NOMO-1 treated with dmso at 0.1 percent for 144 hours (cell line): ENCODE measurements around the gene LHPP.
"Not testable (repeated sequence)": the region's sequence is repeated elsewhere in the genome, so short reads cannot be mapped to it uniquely, and the experiment has no call there.

Experiments used
- DNase-seq: peaks from one replicate; lab custom pipeline; 2025; ENCODE audit not compliant: unreplicated experiment; lab: John Stamatoyannopoulos, UW

Gene LHPP

DNA sequence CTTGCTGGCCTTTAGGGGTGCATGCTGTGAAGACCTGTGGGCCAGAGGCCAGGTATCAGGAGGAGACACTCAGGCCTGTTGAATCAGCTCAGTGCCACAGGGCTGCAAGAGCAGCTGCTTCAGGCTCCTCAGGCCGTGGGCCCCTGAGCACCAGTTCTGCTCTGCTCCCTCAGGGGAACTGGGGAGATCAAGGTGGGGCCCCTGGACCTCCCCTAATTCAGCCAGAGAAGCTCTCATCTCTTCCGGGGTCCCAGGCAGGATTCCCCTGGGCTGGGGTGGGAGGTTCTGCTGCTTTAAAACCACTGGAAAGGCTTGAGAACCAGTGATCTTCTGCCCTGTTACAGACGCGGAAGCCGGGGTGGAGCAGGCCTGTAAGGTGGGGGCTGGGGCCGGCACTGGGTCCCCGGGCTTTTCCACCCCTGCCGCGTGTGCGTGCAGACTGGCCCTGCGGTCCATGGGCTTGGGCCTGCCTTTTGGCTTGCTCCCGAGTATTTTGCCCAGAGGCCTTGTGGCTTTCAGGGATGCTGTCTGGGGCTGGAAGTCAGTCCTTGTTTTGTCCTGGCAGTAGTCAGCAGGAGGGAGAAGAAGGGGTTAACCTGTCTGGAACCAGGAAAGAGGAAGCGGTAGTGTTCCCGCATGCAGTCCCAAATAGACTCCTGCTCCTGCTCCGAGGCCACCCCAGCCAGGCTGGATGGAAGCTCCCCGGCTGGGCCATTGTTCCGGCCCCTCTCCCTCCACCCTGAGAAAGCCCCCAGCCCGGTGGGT, 74.3 kb downstream of the LHPP start:
- DNase-seq: peak; percentile 15

DNA sequence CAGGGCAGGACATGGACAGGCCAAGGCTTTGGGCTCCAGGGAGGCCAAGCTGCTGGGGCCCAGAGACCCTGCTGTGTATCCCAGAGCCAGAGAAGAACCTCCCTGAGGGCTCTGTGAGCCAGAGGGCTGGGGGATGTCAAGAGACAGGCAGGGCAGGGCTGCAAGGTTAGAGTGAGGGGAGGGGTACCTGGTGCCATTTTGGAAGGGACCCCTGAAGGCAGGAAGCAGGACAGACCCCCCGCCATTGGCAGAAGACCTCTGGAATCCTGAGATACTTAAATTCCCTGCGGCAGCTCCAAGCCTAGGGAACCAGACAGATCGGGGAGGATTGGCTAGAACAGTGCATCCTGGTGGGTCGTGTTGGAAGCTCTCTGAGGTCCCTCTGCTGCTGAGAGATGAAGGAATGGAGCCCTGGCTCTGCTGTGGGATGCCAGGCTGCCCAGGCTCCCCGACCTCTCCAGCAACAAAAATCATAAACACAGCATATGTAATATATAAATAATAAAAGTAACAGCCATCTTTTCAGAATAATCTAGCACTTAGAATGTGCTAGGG, 75.0 kb downstream of the LHPP start:
- DNase-seq: no peak

DNA sequence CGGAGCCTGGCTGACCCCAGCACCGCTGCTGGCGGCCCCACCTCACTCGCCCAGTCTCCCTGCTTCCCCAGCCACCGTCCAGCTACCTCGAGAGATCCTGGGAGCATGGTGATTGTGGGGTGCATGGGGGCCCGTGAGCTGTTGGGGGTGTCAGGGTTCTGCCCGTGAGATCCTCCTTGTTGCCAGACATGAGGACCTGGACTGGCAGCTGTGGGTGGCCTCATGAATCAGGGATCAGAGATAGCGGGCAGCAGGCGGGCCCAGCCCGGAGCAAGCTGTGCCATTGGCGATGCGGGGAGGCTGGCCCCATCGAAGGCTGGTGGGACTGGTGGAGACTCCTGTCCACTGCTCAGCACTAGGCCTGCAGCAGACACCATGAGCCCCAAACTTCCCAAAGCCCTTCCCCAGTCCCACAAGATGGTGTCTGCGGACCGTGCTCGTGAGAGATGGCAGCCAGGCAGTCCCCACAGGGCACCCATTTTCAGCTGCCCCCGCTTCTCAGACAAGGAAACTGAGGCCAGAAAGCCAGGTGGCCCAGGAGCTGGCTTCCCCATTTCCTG, 75.6 kb downstream of the LHPP start:
- DNase-seq: no peak

DNA sequence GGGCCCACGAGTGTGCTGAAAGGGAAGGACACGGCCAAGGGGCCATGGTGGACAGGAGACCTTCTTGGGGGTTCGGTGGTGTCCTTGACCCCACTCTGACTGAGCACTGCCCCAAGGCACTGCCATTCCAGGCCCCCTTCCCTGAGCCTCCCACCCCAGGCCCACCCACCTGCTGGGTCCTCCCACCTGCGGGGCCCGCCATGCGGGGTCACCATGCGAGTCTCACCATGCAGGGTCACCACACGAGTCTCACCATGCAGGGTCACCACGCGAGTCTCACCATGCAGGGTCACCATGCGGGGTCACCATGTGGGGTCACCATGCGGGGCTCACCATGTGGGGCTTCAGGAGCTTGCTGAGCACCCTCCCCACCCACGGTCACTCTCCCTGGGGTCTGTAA, 76.3 kb downstream of the LHPP start:
- no peak for DNase-seq

DNA sequence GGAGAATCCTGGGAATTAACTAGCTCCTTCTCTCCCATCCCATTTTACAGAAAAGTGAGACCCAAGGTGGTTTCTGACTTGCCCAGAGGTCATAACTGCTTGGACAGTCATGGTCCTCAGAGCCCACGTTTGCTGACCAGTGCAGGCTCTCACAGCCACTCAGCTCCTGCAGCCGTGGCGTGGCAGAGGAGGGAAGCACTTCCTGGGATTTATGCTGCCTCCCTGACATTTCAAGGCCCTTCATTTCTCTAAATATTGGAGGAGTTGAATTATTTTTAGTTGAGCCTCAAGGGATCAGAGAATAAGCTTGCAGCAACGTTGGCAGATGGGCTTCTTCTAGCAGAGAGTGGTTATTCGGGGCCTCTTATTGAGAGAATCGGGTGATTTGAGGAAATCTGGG, 77.1 kb downstream of the LHPP start:
- no peak for DNase-seq

DNA sequence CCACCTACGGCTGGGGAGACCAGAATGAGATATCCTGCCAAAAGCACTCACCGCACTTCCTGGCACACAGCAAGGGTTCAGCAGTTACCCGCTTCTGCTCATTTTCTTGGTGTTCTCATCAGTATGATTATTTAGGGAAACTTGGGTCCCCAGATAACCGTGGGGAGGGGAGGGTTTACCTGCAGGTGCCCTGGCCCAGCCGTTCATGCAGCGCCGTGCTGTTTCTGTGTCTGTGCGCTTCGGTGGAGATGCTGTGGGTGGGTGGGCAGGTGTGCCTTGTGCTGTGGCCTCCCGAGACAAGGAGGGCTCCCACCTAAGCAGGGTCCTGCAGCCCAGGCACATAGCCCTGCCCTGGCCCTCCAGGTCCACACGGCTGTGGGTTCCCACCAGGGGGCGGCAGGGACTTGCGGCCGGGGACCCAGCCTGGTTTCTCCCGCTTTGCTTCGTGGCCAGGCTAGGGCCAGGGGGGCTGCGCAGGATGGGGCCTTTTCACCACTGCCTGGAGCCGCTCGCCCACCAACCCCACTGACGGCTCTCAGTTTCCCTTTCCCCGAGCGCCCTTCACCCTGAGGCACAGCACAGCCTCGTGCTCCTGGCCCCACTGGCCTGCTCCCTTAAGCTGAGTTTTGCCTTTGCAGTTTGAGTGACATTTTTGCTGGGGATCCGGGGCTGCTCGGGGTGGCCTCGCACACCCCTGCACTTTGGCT, 78.5 kb downstream of the LHPP start:
- DNase-seq: no peak

DNA sequence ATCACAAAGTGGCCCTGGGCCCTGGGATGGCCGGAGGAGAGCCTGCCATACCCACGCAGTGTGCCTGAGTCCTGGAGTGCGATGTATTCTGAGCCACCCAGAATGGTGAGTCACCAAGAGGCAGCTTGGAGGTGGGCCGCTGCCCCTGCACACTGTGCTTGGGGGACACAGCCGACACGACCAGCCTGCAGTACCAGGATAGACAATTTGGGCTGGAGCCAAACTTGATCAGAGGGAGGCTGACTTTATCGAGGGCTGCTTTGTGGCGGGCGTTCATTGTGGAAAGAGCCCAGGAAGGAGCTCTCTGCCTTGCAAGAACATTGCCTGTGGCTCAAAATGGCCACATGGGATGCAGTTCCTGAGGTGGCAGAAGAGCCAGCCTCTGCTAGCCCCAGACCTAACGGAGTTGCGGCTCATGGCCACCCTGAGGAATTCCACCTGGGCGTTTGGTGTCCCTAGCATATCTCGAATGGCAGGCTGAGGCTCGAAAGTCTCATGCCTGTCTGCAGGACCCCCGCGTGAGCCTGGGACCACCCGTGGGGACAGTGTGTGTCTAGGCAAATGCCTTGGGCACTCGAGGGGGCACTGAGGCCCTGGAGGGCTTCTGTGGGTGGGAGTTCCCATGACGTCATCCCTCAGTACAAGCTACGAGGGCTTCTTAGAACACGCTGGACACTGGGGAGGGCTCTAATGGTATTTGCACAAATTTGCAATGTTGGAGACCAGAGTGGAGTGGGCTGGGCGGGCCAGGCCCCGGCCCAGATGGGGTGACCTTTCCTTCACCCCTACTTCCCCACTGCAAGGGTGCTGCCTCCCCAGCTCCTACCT, 79.7 kb downstream of the LHPP start:
- DNase-seq: no peak

DNA sequence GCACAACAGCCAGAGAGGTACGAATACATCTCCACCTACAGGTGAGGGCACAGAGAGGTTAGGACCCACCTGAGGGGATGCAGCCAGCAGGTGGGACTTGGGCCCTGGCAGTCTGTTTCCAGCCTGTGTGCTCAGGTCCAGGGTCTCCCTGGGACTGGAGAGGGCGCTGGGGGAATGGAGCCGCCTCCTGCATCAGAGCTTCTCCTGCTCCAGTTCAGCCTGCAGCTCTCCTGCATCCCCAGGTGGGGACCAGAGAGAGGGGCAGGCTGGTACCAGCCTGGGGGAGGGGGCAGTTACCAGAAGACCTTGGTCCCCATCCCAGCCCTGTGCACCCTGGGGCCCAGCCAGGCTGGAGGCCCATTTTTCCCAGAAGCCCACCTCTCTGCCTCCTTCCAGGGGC, 80.7 kb downstream of the LHPP start:
- no peak for DNase-seq

DNA sequence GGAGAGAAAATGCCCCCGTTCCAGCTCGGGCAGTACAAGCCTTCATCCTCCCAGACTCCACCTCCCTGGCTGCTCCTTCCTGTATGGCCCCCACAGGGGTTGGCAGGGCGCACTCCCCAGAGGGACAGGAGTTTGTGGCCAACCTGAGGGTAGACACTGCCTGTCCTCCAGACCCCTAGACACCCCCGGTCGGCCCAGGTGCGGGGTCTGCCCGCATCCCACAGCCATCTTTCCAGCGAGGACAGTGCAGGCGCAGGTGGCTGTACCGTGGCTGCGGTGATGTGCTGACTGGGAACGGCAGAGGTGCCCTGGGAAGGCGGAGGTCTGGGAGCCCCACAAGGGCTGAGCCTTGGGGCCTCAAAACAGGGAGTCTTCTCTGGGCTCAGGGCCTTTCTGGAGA, 81.5 kb downstream of the LHPP start:
- no peak for DNase-seq

DNA sequence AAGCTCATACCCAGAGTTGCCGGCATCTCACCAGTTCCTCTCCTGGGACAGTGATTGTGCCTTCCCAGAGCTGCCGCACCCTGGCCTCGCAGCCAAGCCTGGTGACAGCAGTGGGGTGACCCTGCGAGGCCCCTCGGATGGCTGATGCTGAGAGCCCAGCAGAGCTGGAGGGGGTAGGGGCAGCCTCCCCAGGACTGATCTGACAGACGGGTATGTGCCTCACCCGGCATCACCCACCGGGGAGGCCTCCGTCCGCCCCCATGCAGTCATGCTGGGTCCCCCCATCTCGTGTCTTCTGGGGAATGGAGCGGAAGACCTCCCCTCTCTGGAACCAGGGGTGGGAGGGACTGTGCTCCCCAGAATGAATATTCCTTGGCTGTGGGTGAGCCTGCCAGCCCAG, 82.3 kb downstream of the LHPP start:
- DNase-seq: no peak

DNA sequence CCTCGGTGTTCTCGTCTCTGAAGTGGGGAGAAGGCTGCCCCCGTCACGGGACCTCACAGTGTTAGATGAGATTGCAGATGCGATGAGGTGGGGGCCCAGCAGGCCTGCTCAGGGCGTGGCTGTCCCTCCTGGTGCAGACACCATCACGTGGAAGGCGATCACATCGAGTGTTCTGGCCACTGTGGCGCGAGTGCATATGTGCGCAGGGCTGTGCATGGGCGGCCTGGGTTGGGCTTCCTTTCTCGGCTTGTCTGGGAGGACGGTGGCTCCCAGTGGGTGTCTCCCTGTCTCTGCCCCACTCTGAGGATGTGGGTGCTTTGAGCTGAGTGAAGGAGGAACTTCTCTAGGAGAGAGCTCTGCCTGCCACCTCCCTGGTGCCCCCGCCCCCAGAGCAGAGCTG, 83.1 kb downstream of the LHPP start:
- DNase-seq: no peak

DNA sequence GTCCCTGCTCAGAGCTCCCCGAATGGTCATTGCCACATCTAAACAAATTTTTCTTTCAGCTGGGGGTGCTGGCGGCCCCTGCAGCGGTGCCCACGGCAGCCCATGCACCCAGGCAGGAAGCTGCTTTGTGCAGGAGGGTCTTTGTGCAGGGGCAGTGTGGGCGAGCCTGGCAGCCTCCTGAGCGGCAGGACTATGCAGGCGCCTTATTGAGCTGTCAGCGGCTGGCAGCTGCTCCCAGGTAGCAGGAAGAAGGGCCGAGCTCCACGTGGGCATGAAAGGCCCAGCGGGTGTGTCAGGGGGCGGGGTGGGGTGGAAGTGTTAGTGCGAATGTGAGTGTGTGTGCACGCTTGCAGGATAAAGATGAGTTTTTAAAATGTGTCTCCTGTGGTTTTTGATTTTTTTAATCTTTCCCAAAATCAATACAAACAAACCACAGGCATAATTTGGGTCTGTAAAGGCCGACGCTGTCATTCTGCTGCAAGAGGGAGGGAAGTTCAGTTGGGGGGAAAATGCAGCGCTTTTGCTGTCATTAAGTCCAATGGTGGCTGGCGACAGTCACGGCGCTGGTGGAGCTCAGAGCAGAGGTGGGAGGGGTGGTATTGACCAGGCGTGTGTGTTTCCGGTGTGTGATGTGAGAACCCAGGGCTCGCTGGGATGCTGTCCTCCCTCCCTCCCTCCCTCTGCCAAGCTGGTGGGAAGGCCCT, 83.9 kb downstream of the LHPP start:
- DNase-seq: no peak

DNA sequence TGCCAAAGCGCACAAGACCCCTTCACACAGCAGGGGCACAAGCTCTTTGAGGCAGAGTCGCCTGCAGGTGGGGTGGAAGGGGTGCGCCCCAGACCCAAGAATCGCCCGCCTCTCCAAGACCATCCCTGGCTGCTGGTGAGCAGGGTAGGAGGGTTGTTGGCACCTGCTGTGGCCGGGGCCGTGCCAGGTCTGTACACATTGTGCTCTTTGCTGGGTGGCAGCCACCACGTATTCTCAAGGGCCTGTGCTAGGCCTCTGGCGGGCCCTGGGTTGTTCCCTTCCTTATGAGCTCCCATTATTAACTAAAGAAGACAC, 84.4 kb downstream of the LHPP start:
- DNase-seq: no peak

DNA sequence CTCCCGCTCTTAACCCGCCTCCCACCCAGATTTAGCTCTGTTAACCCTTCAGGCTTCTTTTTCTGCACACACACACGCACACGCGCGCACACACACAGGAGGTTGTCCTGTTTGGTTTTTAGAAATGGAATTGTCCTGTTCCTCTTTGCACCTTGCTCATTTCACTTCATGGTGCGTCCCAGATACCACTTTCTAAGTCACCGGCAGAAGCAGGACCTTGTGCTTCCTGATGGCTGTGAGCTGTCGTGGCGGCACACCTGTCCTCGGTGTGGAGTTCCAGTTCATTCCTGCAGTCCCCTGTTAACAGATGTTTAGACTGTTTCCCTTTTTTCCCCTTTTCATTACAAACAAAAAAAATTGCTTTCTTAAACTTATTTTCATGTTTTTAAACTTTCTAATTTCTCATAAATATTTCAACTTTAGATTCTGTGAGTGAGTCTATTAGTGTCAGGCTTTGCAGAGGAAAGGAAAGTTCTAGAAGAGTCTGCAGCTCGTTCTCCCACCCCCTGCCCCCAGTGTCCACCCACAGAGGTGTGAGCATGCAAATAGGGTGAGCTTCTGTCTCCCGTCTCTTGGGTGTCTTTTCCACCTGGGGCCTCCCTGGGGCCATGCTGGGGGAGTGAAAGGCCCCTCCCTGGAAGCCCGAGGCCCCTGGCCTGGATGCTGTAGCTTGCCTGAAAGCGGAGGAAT, 85.5 kb downstream of the LHPP start:
- no peak for DNase-seq

DNA sequence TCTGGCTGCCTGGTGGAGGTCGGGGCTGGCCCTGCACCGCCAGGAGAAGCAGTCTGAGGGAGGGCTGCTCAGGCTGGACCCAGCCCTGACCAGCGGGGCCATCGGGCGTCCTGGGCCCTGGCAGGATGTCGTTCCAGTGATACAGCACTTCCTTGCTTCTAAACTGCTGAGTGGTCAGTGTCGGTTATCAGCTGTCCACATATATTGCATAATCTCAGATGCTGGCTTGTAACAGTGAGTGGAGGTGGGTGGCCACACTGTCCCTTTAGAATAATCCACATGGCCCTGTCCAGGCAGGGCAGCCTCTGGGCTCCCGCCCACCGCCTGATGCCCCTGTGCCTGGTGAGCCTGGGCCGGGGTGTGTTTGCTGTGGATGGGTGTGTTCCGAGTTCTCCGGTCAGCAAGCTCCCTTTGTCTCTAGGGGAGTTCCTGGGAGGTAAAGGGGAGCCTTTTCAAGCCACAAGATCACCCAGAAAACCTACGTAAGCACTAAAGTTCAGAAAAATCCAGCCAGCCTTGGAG, 86.1 kb downstream of the LHPP start:
- DNase-seq: no peak

DNA sequence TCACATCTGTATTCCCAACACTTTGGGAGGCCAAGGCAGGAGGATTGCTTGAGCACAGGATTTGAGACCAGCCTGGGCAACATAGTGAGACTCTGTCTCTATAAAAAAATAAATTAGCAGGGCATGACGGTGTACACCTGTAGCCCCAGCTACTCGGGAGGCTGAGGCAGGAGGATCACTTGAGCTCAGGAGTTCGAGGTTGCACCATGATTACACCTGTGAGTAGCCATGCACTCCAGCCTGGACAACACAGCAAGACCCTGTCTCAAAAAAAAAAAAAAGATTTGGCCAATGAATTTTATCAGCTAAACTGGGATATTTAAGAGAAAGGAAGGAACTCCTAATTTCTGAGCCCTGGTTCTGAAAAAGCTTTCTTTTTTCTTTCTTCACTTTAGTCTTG, 87.5 kb downstream of the LHPP start:
- DNase-seq: not testable (repeated sequence)

DNA sequence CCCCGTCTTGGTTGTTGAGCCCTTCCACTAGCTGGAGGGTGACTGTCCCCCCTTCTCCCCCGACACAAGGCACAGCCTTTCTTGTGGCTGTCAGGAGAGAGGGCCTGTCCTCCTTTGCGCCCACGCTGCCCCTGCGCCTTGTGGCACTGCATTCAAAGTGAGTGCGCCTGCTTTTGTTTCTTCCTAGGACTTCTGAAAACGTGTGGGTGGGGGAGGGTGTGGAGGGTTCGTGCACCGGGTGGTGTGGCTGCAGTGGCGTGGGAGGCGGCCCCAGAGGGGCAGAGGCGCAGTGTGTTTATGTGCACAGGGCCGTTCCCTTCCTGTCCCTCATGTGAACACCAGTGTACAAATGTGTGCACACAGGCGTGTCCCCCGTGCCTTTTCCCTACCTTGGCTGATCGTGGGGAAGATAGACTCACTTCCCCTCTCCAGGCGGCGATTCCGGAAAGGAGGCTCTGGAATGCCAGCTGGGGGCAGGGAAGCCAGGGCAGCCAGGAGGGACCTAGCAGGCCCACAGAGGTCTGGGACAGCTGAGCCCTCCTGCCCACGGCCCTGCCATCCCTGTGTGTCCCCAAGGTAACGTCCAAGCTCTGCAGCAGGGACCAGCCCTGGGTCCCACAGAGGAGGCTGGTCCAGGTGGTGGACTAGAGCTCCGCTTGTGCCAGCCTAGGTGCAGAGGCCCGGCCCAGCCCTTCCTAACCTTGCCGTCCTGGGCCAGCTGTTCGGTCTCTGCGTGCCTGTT, 88.8 kb downstream of the LHPP start:
- no peak for DNase-seq

DNA sequence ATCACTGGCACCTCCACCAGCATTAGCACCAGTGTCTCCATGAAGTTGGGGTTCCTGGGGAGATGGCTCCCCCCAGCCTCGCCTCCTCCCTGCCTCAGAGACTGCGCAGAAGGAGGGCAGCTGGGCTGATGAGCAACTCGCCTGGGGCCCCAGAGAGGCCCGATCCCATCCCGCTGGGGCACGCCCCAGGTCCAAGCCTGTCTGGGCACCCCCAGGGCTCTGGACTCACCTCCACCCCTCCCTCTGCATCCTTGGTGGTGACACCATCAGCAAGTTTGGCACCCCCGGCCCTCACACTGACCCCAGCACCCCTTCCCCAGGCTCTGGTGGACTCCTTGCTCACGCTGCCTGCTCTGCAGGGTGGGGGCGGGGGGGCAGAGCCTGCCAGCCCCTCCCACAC, 89.5 kb downstream of the LHPP start:
- DNase-seq: no peak

DNA sequence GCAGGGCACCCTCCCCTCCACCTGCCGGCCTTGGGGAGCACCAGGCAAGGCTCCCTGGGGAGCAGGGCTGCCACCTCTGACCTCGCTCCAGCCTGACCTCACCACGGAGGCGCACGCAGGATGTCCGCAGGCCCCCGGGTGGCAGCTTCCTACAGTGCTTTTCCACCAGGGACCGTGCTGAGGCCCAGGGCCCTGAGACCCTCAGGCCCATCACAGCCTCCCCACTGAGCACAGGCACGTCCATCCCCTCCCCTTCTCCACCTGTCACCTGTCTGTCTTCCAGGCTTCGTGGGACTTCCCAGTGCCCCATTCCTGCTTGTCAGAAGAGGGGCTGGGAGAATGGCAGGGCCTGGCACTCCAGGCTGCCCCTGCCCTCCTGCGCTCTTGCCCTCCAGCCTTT, 90.1 kb downstream of the LHPP start:
- DNase-seq: no peak
